ENCODE data around the gene SYAP1. TPM values are rescaled to one million over a fixed set of nuclear protein-coding genes. Genes with fewer than 3 reads are reported as not detected.

Gene SYAP1
- total and polyA plus RNA-seq, 9 of the 15 experiments (the other 6 are each of a cell fraction or from before 2014, with no cell fraction given), result 5.7 to 35.3 (median 27.6) TPM

GRCh38 chrX:16718824-16719333, 533 bp upstream of the SYAP1 start (continued):
- TF ChIP-seq ZC3H4 (CRISPR knock-in tag; IDR thresholded peaks at IDR 0.05; ENCODE audit: borderline replicate concordance) (no peak), MEF2A (IDR thresholded peaks at IDR 0.05; ENCODE audit: control insufficient read depth, low read depth, low read length) (no peak), NCOA2 (IDR thresholded peaks at IDR 0.05; ENCODE audit: partially characterized antibody in 2 of 2) (no peak), NFRKB (IDR thresholded peaks at IDR 0.05; ENCODE audit: low read depth) (peak; percentile 47; the same call in 1 of the 2 replicates), CBX1 (IDR thresholded peaks at IDR 0.05; ENCODE audit: low read depth) (no peak), HDAC2 (IDR thresholded peaks at IDR 0.05) (no peak), EGR1 (conservative IDR thresholded peaks at IDR 0.05) (no peak), ZNF146 (CRISPR knock-in tag; IDR thresholded peaks at IDR 0.05; ENCODE audit: unreplicated experiment) (no peak), IFI16 (CRISPR knock-in tag; IDR thresholded peaks at IDR 0.05) (no peak), PHB2 (IDR thresholded peaks at IDR 0.05; ENCODE audit: low read depth) (0 out of 2 replicates have a peak, but pooled peaks have one; percentile 14), ZNF57 (CRISPR knock-in tag; IDR thresholded peaks at IDR 0.05) (no peak), HNRNPH1 (optimal IDR thresholded peaks at IDR 0.05; ENCODE audit: low read depth, low read length) (no peak)
- TF ChIP-seq, protein P1, sequence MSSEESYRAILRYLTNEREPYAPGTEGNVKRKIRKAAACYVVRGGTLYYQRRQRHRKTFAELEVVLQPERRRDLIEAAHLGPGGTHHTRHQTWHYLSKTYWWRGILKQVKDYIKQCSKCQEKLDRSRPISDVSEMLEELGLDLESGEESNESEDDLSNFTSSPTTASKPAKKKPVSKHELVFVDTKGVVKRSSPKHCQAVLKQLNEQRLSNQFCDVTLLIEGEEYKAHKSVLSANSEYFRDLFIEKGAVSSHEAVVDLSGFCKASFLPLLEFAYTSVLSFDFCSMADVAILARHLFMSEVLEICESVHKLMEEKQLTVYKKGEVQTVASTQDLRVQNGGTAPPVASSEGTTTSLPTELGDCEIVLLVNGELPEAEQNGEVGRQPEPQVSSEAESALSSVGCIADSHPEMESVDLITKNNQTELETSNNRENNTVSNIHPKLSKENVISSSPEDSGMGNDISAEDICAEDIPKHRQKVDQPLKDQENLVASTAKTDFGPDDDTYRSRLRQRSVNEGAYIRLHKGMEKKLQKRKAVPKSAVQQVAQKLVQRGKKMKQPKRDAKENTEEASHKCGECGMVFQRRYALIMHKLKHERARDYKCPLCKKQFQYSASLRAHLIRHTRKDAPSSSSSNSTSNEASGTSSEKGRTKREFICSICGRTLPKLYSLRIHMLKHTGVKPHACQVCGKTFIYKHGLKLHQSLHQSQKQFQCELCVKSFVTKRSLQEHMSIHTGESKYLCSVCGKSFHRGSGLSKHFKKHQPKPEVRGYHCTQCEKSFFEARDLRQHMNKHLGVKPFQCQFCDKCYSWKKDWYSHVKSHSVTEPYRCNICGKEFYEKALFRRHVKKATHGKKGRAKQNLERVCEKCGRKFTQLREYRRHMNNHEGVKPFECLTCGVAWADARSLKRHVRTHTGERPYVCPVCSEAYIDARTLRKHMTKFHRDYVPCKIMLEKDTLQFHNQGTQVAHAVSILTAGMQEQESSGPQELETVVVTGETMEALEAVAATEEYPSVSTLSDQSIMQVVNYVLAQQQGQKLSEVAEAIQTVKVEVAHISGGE (CRISPR knock-in tag; IDR thresholded peaks at IDR 0.05), result no peak

All from K562 (cell line).